IMR-90 (cell line): ENCODE results near the gene TUFM. TPM values are rescaled to one million over a fixed set of nuclear protein-coding genes. Genes with fewer than 3 reads are reported as not detected.

Source experiments
- ATAC-seq: fragments of 200-7000 bp; cut with Tn5 transposase; 2 replicates; pipeline ENCODE4 v1.9.1; 2020; ENCODE audit warnings: low read depth, mild to moderate bottlenecking, moderate library complexity
- BruUV-seq: library from RNA; stranded (reverse); fragments of 400-500 nt; replicated peaks from 2 replicates; lab custom pipeline; 2021; lab: Mats Ljungman, UMichigan
- CTCF ChIA-PET: fragments of 300-600 bp; formaldehyde crosslinking; extraction: SDS; loops from one replicate; lab custom pipeline; 2021; ENCODE audit warnings: antibody characterized with exemption; lab: Yijun Ruan, JAX
- POLR2A ChIA-PET: fragments of 300-600 bp; sonication (Branson Sonifier 250); formaldehyde crosslinking; loops from one replicate; lab custom pipeline; 2022; ENCODE audit warnings: antibody characterized with exemption; ENCODE audit not compliant: unreplicated experiment; lab: Charles Lee
- DNase-seq: peaks from one replicate; pipeline ENCODE4 v3.0.0; 2013
- H2AFZ ChIP-seq: replicated peaks from 2 replicates; pipeline ENCODE3; 2013; ENCODE audit warnings: low read length, mild to moderate bottlenecking; ENCODE audit not compliant: poor library complexity
- H2AK5ac ChIP-seq: 2 replicates; pipeline ENCODE4 v1.6.1; 2013; ENCODE audit warnings: low read depth, low read length, inconsistent platforms
- H2AK9ac ChIP-seq: replicated peaks from 2 replicates; pipeline ENCODE3; 2013; ENCODE audit warnings: mild to moderate bottlenecking, low read depth, low read length, moderate library complexity; ENCODE audit not compliant: poor library complexity
- H2BK120ac ChIP-seq: 2 replicates; pipeline ENCODE4 v1.6.1; 2013; ENCODE audit warnings: low read depth, low read length, inconsistent platforms
- H2BK15ac ChIP-seq: 3 replicates; pipeline ENCODE4 v1.6.1; 2013; ENCODE audit warnings: low read depth, low read length, inconsistent platforms
- H2BK20ac ChIP-seq: 2 replicates; pipeline ENCODE4 v1.6.1; 2013; ENCODE audit warnings: low read depth, mild to moderate bottlenecking, inconsistent platforms, low read length, moderate library complexity
- H2BK5ac ChIP-seq: 2 replicates; pipeline ENCODE4 v1.6.1; 2013; ENCODE audit warnings: mild to moderate bottlenecking, low read depth, low read length, inconsistent platforms; ENCODE audit not compliant: poor library complexity, severe bottlenecking
- H3K14ac ChIP-seq: replicated peaks from 2 replicates; pipeline ENCODE4 v1.6.1; 2013; ENCODE audit warnings: low read depth, low read length, inconsistent platforms
- H3K18ac ChIP-seq: 2 replicates; pipeline ENCODE4 v1.6.1; 2013; ENCODE audit warnings: low read depth, low read length, control low read depth
- H3K23ac ChIP-seq: 2 replicates; pipeline ENCODE4 v1.6.1; 2013; ENCODE audit warnings: low read depth, low read length, inconsistent platforms
- H3K27ac ChIP-seq: 2 replicates; pipeline ENCODE4 v1.5.1; 2013; ENCODE audit warnings: mild to moderate bottlenecking, control low read depth, low read length; ENCODE audit not compliant: insufficient read depth
- H3K27me3 ChIP-seq: 2 replicates; pipeline ENCODE4 v1.6.1; 2013; ENCODE audit warnings: low read length; ENCODE audit not compliant: control insufficient read depth, insufficient read depth
- H3K36me3 ChIP-seq: 2 replicates; pipeline ENCODE4 v1.6.1; 2013; ENCODE audit warnings: low read length, mixed read lengths; ENCODE audit not compliant: control insufficient read depth, insufficient read depth
- H3K4ac ChIP-seq: 2 replicates; pipeline ENCODE4 v1.6.1; 2013; ENCODE audit warnings: low read depth, low read length, inconsistent platforms
- H3K4me1 ChIP-seq: 2 replicates; pipeline ENCODE4 v1.6.1; 2013; ENCODE audit warnings: low read length, mixed read lengths; ENCODE audit not compliant: control insufficient read depth, insufficient read depth
- H3K4me2 ChIP-seq: 2 replicates; pipeline ENCODE4 v1.6.1; 2013; ENCODE audit warnings: low read depth, mild to moderate bottlenecking, control low read depth, low read length, moderate library complexity
- H3K4me3 ChIP-seq: 2 replicates; pipeline ENCODE4 v1.5.1; 2013; ENCODE audit warnings: low read depth, mild to moderate bottlenecking, control low read depth, low read length, moderate library complexity; ENCODE audit not compliant: insufficient read depth
- H3K56ac ChIP-seq: 2 replicates; pipeline ENCODE4 v1.6.1; 2013; ENCODE audit warnings: low read length, inconsistent platforms; ENCODE audit not compliant: insufficient read depth; ENCODE audit errors: extremely low read depth
- H3K79me1 ChIP-seq, 2 experiments: 2 replicates each; pipeline ENCODE4 v1.6.1; 2013; ENCODE audit warnings: low read length in 2 of 2, inconsistent platforms in 1 of 2, low read depth in 1 of 2
- H3K9ac ChIP-seq: 2 replicates; pipeline ENCODE4 v1.6.1; 2013; ENCODE audit warnings: low read depth, low read length, control low read depth
- H3K9me1 ChIP-seq: 2 replicates; pipeline ENCODE4 v1.6.1; 2013; ENCODE audit warnings: low read length, inconsistent platforms; ENCODE audit not compliant: insufficient read depth
- H3K9me3 ChIP-seq: 2 replicates; pipeline ENCODE4 v1.6.1; 2013; ENCODE audit warnings: low read length; ENCODE audit not compliant: control insufficient read depth, insufficient read depth
- H4K20me1 ChIP-seq: 2 replicates; pipeline ENCODE4 v1.6.1; 2013; ENCODE audit warnings: low read length, inconsistent platforms; ENCODE audit not compliant: insufficient read depth
- H4K5ac ChIP-seq: 2 replicates; pipeline ENCODE4 v1.6.1; 2013; ENCODE audit warnings: mild to moderate bottlenecking, low read depth, low read length, control low read depth
- H4K8ac ChIP-seq, 2 experiments: 2 replicates each; pipeline ENCODE4 v1.6.1; 2013; ENCODE audit warnings: low read depth in 2 of 2, low read length in 2 of 2, control low read depth in 1 of 2, inconsistent platforms in 1 of 2
- H4K91ac ChIP-seq: 2 replicates; pipeline ENCODE4 v1.6.1; 2013; ENCODE audit warnings: low read depth, low read length, inconsistent platforms; ENCODE audit not compliant: insufficient read depth
- CHD1 ChIP-seq: IDR thresholded peaks from 2 replicates; pipeline ENCODE4 v1.6.1; 2012; ENCODE audit warnings: low read depth, low read length, improper control_type of control experiment
- CTCF ChIP-seq: conservative IDR thresholded peaks from 2 replicates; pipeline ENCODE4 v1.5.1; 2012; ENCODE audit warnings: mild to moderate bottlenecking, low read depth, low read length, improper control_type of control experiment
- FOS ChIP-seq: fragments of 150-350 bp; IDR thresholded peaks from 2 replicates; pipeline ENCODE4 v1.6.1; 2016; ENCODE audit warnings: low read depth, low read length
- MAFK ChIP-seq: IDR thresholded peaks from 2 replicates; pipeline ENCODE4 v1.6.1; 2012; ENCODE audit warnings: low read depth, low read length, improper control_type of control experiment
- WGBS, 2 experiments: methylation state at CpG; one replicate each; pipeline versions ENCODE4 v1.1.5 to v1.1.7; 2013; ENCODE audit warnings: missing lambda C conversion rate in 2 of 2; ENCODE audit not compliant: insufficient read length in 1 of 2; ENCODE audit errors: extremely low coverage in 2 of 2; 5-methylcytosine and 5-hydroxymethylcytosine counted together
- dilution Hi-C: fragments of 300-500 bp; cut with HindIII; formaldehyde crosslinking; loops from one replicate; pipeline ENCODE4 v1.14.3; 2018; ENCODE audit warnings: low sequenced_read_pairs; ENCODE audit not compliant: unreplicated experiment
- in situ Hi-C: fragments of 300-500 bp; cut with MboI; formaldehyde crosslinking; loops from 3 replicates; pipeline ENCODE4 v1.14.3; 2019; ENCODE audit warnings: low sequenced_read_pairs, inconsistent platforms, mixed read lengths
- intact Hi-C: fragments of 100-400 bp; cut with micrococcal nuclease; formaldehyde crosslinking; loops from 2 replicates; pipeline ENCODE4 v1.10.0; 2022
- polyA plus RNA-seq, 3 experiments: library from polyadenylated mRNA; depleted of rRNA; stranded (reverse); fragments of >200 nt; gene quantifications; 2 replicates each; pipeline ENCODE4 v1.2.3, GENCODE V29; 2012; ENCODE audit warnings: low replicate concordance in 1 of 3
- total RNA-seq: library from RNA; depleted of rRNA; stranded (reverse); fragments of >200 nt; gene quantifications from 2 replicates; pipeline ENCODE4 v1.2.3, GENCODE V29; 2012
- TF ChIP-seq, protein P1 (sequence below): fragments of 150-350 bp; IDR thresholded peaks from 2 replicates; pipeline ENCODE4 v1.6.1; 2016; ENCODE audit warnings: low read depth, mild to moderate bottlenecking, low read length, moderate library complexity, borderline replicate concordance

The TUFM gene
- total and polyA plus RNA-seq, 2 of the 4 experiments (the other 2 are of a cell fraction) = 80.3 to 126 TPM

DNA sequence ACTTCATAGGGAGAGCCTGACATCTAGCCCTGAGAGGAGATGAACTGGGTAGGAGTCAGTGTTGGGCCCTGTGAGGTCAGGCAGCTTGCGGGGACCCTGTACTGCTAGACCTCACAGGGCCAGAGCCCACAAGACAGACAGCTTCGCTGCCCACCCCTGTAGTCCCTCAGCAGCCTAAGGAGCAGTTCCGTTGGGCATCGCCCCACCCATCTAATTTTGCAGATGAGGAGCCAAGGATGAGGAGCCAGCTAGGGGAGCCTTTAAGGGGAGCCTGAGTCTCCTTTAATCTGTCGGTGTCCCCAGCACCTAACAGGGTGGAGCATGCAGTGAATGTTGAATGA, 755 bp upstream of the TUFM start:
- ATAC-seq = peak; percentile 15
- H3K9me1 ChIP-seq = no peaks in the 10 kb centered on the region
- H4K8ac ChIP-seq = peak overlapping the region; percentile 78 to 79
- peak overlapping the region; percentile 92 for H3K14ac ChIP-seq
- H3K9ac ChIP-seq = peak overlapping the region; percentile 84
- peak overlapping the region; percentile 87 for H3K4me2 ChIP-seq
- H3K9me3 ChIP-seq = no peaks in the 10 kb centered on the region
- peak overlapping the region; percentile 61 for H3K27ac ChIP-seq
- ChIA-PET CTCF (interaction anchor here (1.4 to 1.6 kb wide), 2 partner anchors 26 to 98 kb away, joined by 4 read pairs; no protein-coding TSS in a partner anchor), POLR2A (interaction anchor here (0.7 to 2.1 kb wide), 2 partner anchors 16 to 25 kb away, joined by 8 to 15 read pairs; no protein-coding TSS in a partner anchor)
- H3K36me3 ChIP-seq = peaks cover 32% of the 10 kb centered on the region
- in situ Hi-C loops = no loop called here
- no TSS peak for BruUV-seq
- H3K18ac ChIP-seq = peak overlapping the region; percentile 2; the same call in 1 of the 2 replicates
- peaks cover 6% of the 10 kb centered on the region for H3K4me1 ChIP-seq
- no peak overlapping the region for H2BK20ac ChIP-seq
- dilution Hi-C loops = no loop called here
- H3K23ac ChIP-seq = peak overlapping the region; percentile 80; the same call in 1 of the 2 replicates
- H4K20me1 ChIP-seq = peaks cover 11% of the 10 kb centered on the region
- TF ChIP-seq FOS (no peak), CTCF (no peak), MAFK (no peak), CHD1 (0 out of 2 replicates have a peak, but pooled peaks have one; percentile 0)
- TF ChIP-seq, protein P1, sequence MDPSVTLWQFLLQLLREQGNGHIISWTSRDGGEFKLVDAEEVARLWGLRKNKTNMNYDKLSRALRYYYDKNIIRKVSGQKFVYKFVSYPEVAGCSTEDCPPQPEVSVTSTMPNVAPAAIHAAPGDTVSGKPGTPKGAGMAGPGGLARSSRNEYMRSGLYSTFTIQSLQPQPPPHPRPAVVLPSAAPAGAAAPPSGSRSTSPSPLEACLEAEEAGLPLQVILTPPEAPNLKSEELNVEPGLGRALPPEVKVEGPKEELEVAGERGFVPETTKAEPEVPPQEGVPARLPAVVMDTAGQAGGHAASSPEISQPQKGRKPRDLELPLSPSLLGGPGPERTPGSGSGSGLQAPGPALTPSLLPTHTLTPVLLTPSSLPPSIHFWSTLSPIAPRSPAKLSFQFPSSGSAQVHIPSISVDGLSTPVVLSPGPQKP = no peak
- no peaks in the 10 kb centered on the region for H3K27me3 ChIP-seq
- DNase-seq = peak; percentile 6
- peak overlapping the region; percentile 54 for H3K56ac ChIP-seq
- peak overlapping the region; percentile 71 for H2AK5ac ChIP-seq
- peaks cover 14 to 54% of the 10 kb centered on the region in 2 experiments; a peak in 3 of 4 replicates for H3K79me1 ChIP-seq
- H2AK9ac ChIP-seq = peak overlapping the region; percentile 0
- H4K91ac ChIP-seq = peak overlapping the region; percentile 37
- no CpG with 5 or more reads among the region's 5 CpGs for whole genome bisulfite sequencing, 2 experiments
- H3K4me3 ChIP-seq = peak overlapping the region; percentile 81
- peak overlapping the region; percentile 78 for H3K4ac ChIP-seq
- H4K5ac ChIP-seq = peak overlapping the region; percentile 53
- H2BK5ac ChIP-seq = peak overlapping the region; percentile 8
- H2BK15ac ChIP-seq = no peak overlapping the region
- intact Hi-C loops = loop anchor here (2.0 kb wide), 1 partner anchor 16 kb away; the partner anchor contains the start of gene SH2B1
- no peak overlapping the region for H2BK120ac ChIP-seq
- H2AFZ ChIP-seq = peak overlapping the region; percentile 96
